A549 (cell line): ENCODE data around the gene CASTOR2.
"Not testable (repeated sequence)": the region's sequence is repeated elsewhere in the genome, so short reads cannot be mapped to it uniquely, and the experiment has no call there.

Experiments used
- BHLHE40 ChIP-seq: IDR thresholded peaks from 2 replicates; pipeline ENCODE4 v1.6.1; 2012; ENCODE audit warnings: low read depth, low read length, inconsistent platforms
- CTCF ChIP-seq: fragments of >200 bp; sonication (Bioruptor Twin); formaldehyde crosslinking; IDR thresholded peaks from 3 replicates; pipeline ENCODE4 v1.5.1; 2016
- EP300 ChIP-seq, 2 experiments: fragments of >200 bp; sonication (Bioruptor Twin); formaldehyde crosslinking; IDR thresholded peaks; 2 replicates in 1 of 2; 3 replicates in 1 of 2; pipeline ENCODE4 v1.6.1; 2016 to 2017
- KDM5A ChIP-seq: fragments of 200-600 bp; sonication (generic); IDR thresholded peaks from 2 replicates; pipeline ENCODE4 v1.6.1; 2016; ENCODE audit warnings: antibody characterized with exemption, mild to moderate bottlenecking
- MAFK ChIP-seq: fragments of 450-650 bp; IDR thresholded peaks from 2 replicates; pipeline ENCODE4 v1.6.1; 2014; ENCODE audit not compliant: partially characterized antibody
- MAZ ChIP-seq: fragments of 150-350 bp; IDR thresholded peaks from 2 replicates; pipeline ENCODE4 v1.6.1; 2014; ENCODE audit warnings: antibody characterized with exemption, low read depth, low read length, borderline replicate concordance
- NFE2L2 ChIP-seq: fragments of 150-350 bp; conservative IDR thresholded peaks from 2 replicates; pipeline ENCODE4 v1.6.1; 2014; ENCODE audit warnings: low read length
- SMC3 ChIP-seq: fragments of >200 bp; sonication (Bioruptor Twin); formaldehyde crosslinking; IDR thresholded peaks from 3 replicates; pipeline ENCODE4 v1.6.1; 2018; ENCODE audit warnings: inconsistent platforms
- USF2 ChIP-seq: fragments of 450-650 bp; IDR thresholded peaks from 2 replicates; pipeline ENCODE4 v1.6.1; 2014; ENCODE audit warnings: antibody characterized with exemption
- ZNF302 ChIP-seq: fragments of 250-450 bp; sonication (Bioruptor Pico); IDR thresholded peaks from 2 replicates; pipeline ENCODE4 v1.9.0; 2021; ENCODE audit warnings: inconsistent platforms, mild to moderate bottlenecking, moderate library complexity

GRCh38 chr7:74966208-74966854 lies 1.8 kb downstream of the CASTOR2 start:
- not testable (repeated sequence) for TF ChIP-seq MAZ; CTCF; SMC3; ZNF302 (CRISPR knock-in tag); EP300 (IDR thresholded peaks at IDR 0.05); MAFK; BHLHE40; KDM5A; USF2; NFE2L2
